CD4-positive, alpha-beta T cell (primary cell): Measurements from ENCODE around the gene GULP1. TPM values are rescaled to one million over a fixed set of nuclear protein-coding genes. Genes with fewer than 3 reads are reported as not detected.

Experiments used
- ATAC-seq: fragments of 200-7000 bp; cut with Tn5 transposase; one replicate; pipeline ENCODE4 v1.10.0; 2022; ENCODE audit warnings: mild to moderate bottlenecking; ENCODE audit not compliant: poor library complexity
- CTCF ChIA-PET: fragments of 350-600 bp; sonication (Branson Sonifier 250); formaldehyde crosslinking; loops from one replicate; lab custom pipeline; 2021; ENCODE audit warnings: antibody characterized with exemption, inconsistent platforms; lab: Charles Lee
- POLR2A ChIA-PET: fragments of 350-600 bp; sonication (Branson Sonifier 250); formaldehyde crosslinking; loops from one replicate; lab custom pipeline; 2021; ENCODE audit warnings: antibody characterized with exemption, inconsistent platforms; lab: Charles Lee
- DNase-seq, 14 experiments: peaks; one replicate each; pipeline ENCODE4 v3.0.0-alpha.2; 2013 to 2020; ENCODE audit warnings: mixed read lengths in 2 of 14
- H3K27ac ChIP-seq, 2 donors: one replicate each; pipeline versions ENCODE4 v1.5.1 to v1.7.0; 2013; ENCODE audit warnings: low read length in 2 of 2, low read depth in 1 of 2, mild to moderate bottlenecking in 1 of 2
- H3K27me3 ChIP-seq, 2 experiments: 1 replicate in 1 of 2; 2 replicates in 1 of 2; pipeline versions ENCODE4 v1.6.1 to v1.7.0; 2013; ENCODE audit warnings: low read length in 2 of 2, control low read depth in 1 of 2, mild to moderate bottlenecking in 1 of 2, moderate library complexity in 1 of 2; ENCODE audit not compliant: insufficient read depth in 2 of 2, control insufficient read depth in 1 of 2
- H3K36me3 ChIP-seq: one replicate; pipeline ENCODE4 v1.6.1; 2013; ENCODE audit warnings: low read length, control low read depth; ENCODE audit not compliant: insufficient read depth
- H3K4me1 ChIP-seq: one replicate; pipeline ENCODE4 v1.6.1; 2013; ENCODE audit warnings: low read length, control low read depth; ENCODE audit not compliant: insufficient read depth
- H3K4me3 ChIP-seq: one replicate; pipeline ENCODE4 v1.5.1; 2013; ENCODE audit warnings: mild to moderate bottlenecking, low read length, moderate library complexity
- H3K9me3 ChIP-seq, 2 experiments: 1 replicate in 1 of 2; 2 replicates in 1 of 2; pipeline versions ENCODE4 v1.6.1 to v1.7.0; 2013; ENCODE audit warnings: low read length in 2 of 2, mild to moderate bottlenecking in 2 of 2, control low read depth in 1 of 2, moderate library complexity in 1 of 2; ENCODE audit not compliant: control insufficient read depth in 1 of 2, insufficient read depth in 1 of 2
- H3K27ac Mint-ChIP-seq: one replicate; pipeline ENCODE4 v1.8.0; 2020; ENCODE audit warnings: mixed read lengths
- H3K27me3 Mint-ChIP-seq: one replicate; pipeline ENCODE4 v1.8.0; 2021; ENCODE audit warnings: mixed read lengths
- H3K36me3 Mint-ChIP-seq: one replicate; pipeline ENCODE4 v1.8.0; 2021; ENCODE audit warnings: low read depth, mixed read lengths
- H3K4me1 Mint-ChIP-seq: one replicate; pipeline ENCODE4 v1.8.0; 2021; ENCODE audit warnings: low read depth, mixed read lengths
- H3K4me3 Mint-ChIP-seq: one replicate; pipeline ENCODE4 v1.8.0; 2020; ENCODE audit warnings: mild to moderate bottlenecking, mixed read lengths
- H3K9me3 Mint-ChIP-seq: one replicate; pipeline ENCODE4 v1.8.0; 2020; ENCODE audit warnings: mixed read lengths
- CTCF ChIP-seq: fragments of 200-600 bp; IDR thresholded peaks from one replicate; pipeline ENCODE4 v1.8.0; 2022; ENCODE audit warnings: antibody characterized with exemption, mild to moderate bottlenecking
- intact Hi-C, 2 experiments: fragments of 100-400 bp; cut with DNase I in 1 of 2; cut with micrococcal nuclease in 1 of 2; formaldehyde crosslinking; loops; one replicate each; pipeline versions ENCODE4 v1.15.1 to v1.9.0; 2023 to 2025; cut with DNase I, micrococcal nuclease
- total RNA-seq, 174 experiments: library from RNA in 2 of 174; stranded (reverse) in 2 of 174; gene quantifications; one replicate each; pipeline ENCODE4 v1.2.3 and lab custom pipeline; 2021 to 2026

GULP1 gene
- total RNA-seq, 2 experiments from 2014 or later: not detected

DNA sequence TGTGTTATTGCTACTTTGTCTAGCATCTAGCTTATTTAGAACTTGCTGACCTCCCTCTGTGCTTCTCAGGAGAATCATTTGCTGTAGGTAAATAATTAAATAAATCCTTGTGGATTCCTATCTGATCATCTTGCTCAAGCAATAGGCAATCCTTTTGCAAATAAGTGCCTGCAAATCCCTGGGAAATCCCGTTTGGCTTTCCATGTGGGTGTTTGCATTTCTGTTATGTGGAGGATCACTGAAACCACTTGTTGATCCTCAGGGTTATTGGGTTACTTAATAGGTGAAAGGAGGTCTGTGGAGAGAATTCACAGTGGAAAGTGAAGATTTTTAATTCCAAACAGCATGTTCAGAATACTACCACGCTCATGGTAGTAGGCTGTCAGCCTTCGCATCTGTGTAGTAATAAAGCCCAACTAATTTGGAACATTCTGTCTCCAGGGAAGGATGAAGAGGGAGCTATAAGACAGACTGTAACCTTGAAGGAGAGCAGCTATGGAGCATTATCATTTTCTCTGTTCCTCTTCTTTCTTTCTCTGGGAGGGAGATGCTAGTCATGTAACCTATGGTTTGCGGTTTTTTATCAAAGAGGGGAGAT lies 72.5 kb downstream of the GULP1 start:
- intact Hi-C loops: no loop called here
- Mint-ChIP-seq H3K4me3 (no peak overlapping the region), H3K4me1 (no peaks in the 10 kb centered on the region), H3K9me3 (no peaks in the 10 kb centered on the region), H3K27me3 (no peaks in the 10 kb centered on the region), H3K36me3 (no peaks in the 10 kb centered on the region), H3K27ac (no peak overlapping the region)
- CTCF ChIA-PET: no interaction called here
- no peaks in the 10 kb centered on the region for H3K36me3 ChIP-seq
- H3K9me3 ChIP-seq: no peaks in the 10 kb centered on the region
- POLR2A ChIA-PET: no interaction called here
- TF ChIP-seq CTCF: no peak
- DNase-seq (no peak), ATAC-seq (no peak)
- H3K4me1 ChIP-seq: no peaks in the 10 kb centered on the region
- no peaks in the 10 kb centered on the region for H3K27me3 ChIP-seq
- no peak overlapping the region for H3K4me3 ChIP-seq
- H3K27ac ChIP-seq: no peak overlapping the region

- H3K4me1 ChIP-seq: no peaks in the 10 kb centered on the region
- no peaks in the 10 kb centered on the region for H3K4me1 Mint-ChIP-seq
- intact Hi-C loops: loop anchor here in 1 of 2 experiments (5.0 kb wide), 1 partner anchor 1503 kb away; no protein-coding TSS in a partner anchor
These were observed 73.5 kb downstream of the GULP1 start for GRCh38 chr2:188365058-188365641.

DNA sequence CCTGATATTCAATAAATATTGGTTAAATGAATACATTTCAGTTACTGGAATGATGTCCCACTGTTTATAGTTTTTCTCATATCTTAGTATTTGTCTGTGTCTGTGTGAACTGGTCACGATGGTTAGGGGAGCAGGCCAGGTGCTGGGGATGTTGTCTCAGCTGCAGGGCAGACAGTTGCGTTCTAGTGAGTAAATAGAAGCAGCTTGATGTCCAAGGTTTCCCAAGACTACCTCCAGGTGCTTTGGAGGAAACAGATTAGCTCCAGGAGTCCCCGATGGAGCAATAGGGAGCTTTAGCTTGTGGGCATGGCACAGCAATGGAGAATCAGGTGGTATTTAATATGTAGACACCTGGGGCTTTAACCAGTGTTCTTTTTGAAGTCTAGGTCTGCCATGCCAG lies 75.5 kb downstream of the GULP1 start:
- DNase-seq (no peak), ATAC-seq (no peak)
- H3K4me1 ChIP-seq: no peaks in the 10 kb centered on the region
- POLR2A ChIA-PET: no interaction called here
- no peak for TF ChIP-seq CTCF
- H3K27me3 ChIP-seq: no peaks in the 10 kb centered on the region
- H3K9me3 ChIP-seq: no peaks in the 10 kb centered on the region
- Mint-ChIP-seq H3K4me1 (no peaks in the 10 kb centered on the region), H3K27me3 (no peaks in the 10 kb centered on the region), H3K4me3 (no peak overlapping the region), H3K36me3 (no peaks in the 10 kb centered on the region), H3K9me3 (no peaks in the 10 kb centered on the region), H3K27ac (no peak overlapping the region)
- intact Hi-C loops: loop anchor here in 1 of 2 experiments (5.0 kb wide), 1 partner anchor 1505 kb away; no protein-coding TSS in a partner anchor
- H3K27ac ChIP-seq: no peak overlapping the region
- CTCF ChIA-PET: no interaction called here
- H3K4me3 ChIP-seq: no peak overlapping the region
- no peaks in the 10 kb centered on the region for H3K36me3 ChIP-seq

More at GRCh38 chr2:188365058-188365641, 73.5 kb downstream of the GULP1 start:
- Histone ChIP-seq H3K36me3 (no peaks in the 10 kb centered on the region), H3K4me3 (no peak overlapping the region), H3K27me3 (no peaks in the 10 kb centered on the region), H3K9me3 (no peaks in the 10 kb centered on the region), H3K27ac (no peak overlapping the region)
- ChIA-PET POLR2A (no interaction called here), CTCF (no interaction called here)
- H3K4me3 Mint-ChIP-seq: no peak overlapping the region
- no peaks in the 10 kb centered on the region for H3K27me3 Mint-ChIP-seq
- ATAC-seq (no peak), DNase-seq (no peak)
- no peak for TF ChIP-seq CTCF
- H3K9me3 Mint-ChIP-seq: no peaks in the 10 kb centered on the region
- H3K36me3 Mint-ChIP-seq: no peaks in the 10 kb centered on the region
- H3K27ac Mint-ChIP-seq: no peak overlapping the region
